Right atrium auricular region (tissue), 2 donors: ENCODE measurements around the gene JMJD8. TPM values are rescaled to one million over a fixed set of nuclear protein-coding genes. Genes with fewer than 3 reads are reported as not detected.

ENCODE experiments used
- DNase-seq: peaks from one replicate; pipeline ENCODE4 v3.0.0-alpha.2; 2019; ENCODE audit warnings: low spot score
- H3K27ac ChIP-seq, 2 donors: fragments of 200-600 bp; sonication (generic); 1 replicate in 1 of 2; 2 replicates in 1 of 2; pipeline ENCODE4 v1.5.1; 2016 to 2019
- H3K27me3 ChIP-seq, 2 donors: fragments of 200-600 bp; sonication (generic); one replicate each; pipeline versions ENCODE4 v1.5.1 to v1.6.0; 2017 to 2019
- H3K36me3 ChIP-seq: fragments of 200-600 bp; sonication (generic); one replicate; pipeline ENCODE4 v1.5.1; 2016
- H3K4me1 ChIP-seq, 2 donors: fragments of 200-600 bp; sonication (generic); one replicate each; pipeline versions ENCODE4 v1.5.1 to v1.6.0; 2017 to 2019
- H3K4me3 ChIP-seq, 2 donors: fragments of 200-600 bp; sonication (generic); 1 replicate in 1 of 2; 2 replicates in 1 of 2; pipeline ENCODE4 v1.5.1; 2017 to 2019; ENCODE audit warnings: mild to moderate bottlenecking in 1 of 2, moderate library complexity in 1 of 2
- H3K9me3 ChIP-seq, 2 donors: fragments of 200-600 bp; sonication (generic); one replicate each; pipeline ENCODE4 v1.5.1; 2019
- CTCF ChIP-seq, 2 donors: fragments of 200-600 bp; sonication (generic); IDR thresholded peaks; one replicate each; pipeline ENCODE4 v1.5.1; 2019; ENCODE audit warnings: antibody characterized with exemption in 2 of 2
- total RNA-seq, 2 donors: library from RNA; depleted of rRNA; stranded (reverse); fragments of >200 nt; gene quantifications; one replicate each; pipeline ENCODE4 v1.1.0, GENCODE V29; 2016

The JMJD8 gene
- total RNA-seq, 2 donors from 2014 or later: 76.4 to 82.1 TPM

DNA sequence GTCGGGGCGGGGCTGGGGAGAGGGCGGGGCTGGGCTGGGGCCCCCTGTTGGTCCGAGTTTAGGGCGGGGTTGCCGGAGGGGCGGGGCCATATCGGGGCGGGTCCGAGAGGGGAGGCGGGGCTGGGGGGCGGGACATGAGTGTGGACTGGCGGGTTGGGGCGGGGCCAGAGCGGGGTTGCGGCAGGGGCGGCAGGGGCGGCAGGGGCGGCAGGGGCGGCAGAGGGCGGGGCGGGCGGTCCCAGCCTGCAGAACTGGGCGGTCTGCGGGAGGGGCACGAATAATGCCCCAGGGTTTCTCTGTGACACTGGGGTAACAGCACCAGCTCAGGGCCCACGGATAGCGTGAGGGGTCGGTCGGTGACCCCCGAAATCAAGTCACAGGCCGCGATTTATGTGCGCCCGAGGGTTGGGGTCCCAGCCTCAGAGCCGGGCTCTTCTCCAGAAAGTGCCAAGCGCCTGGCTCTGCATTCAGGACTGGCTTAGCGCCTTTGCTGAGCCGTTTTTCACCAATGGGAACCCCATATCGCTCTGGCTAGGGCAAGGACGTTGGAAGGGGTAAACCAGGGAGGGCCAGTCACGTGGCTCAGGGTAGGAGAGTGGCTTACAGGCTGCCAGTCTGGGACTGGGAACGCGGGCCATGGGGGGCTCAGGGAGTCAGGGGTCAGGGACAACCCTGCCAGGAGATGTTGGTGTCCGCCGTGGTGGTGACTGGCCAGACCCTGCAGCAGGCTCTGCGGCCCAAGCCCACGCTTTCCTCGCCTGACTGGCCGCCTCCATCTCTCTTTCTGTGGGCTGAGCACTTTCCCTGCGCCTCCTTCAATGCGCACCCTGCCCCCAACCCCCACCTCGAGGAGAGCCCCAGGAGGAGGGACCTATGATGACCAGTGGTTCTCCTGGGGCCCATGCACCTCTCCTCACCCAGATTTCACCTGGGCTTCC, 46.8 kb downstream of the JMJD8 start:
- peaks cover 6% of the 10 kb centered on the region for H3K36me3 ChIP-seq
- H3K27ac ChIP-seq: peak overlapping the region; percentile 99
- peak overlapping the region; percentile 82 to 85 for H3K4me3 ChIP-seq
- peak; percentile 89 for DNase-seq
- H3K4me1 ChIP-seq: peaks cover 0 to 36% of the 10 kb centered on the region in 2 donors
- no peaks in the 10 kb centered on the region for H3K27me3 ChIP-seq
- TF ChIP-seq CTCF (IDR thresholded peaks at IDR 0.05): no peak
- H3K9me3 ChIP-seq: no peaks in the 10 kb centered on the region

GRCh38 chr16:636206-637080, 47.7 kb downstream of the JMJD8 start, which contains the start of gene METTL26:
METTL26 (minus strand) TSS chr16:636305; CDS start chr16:636290, 15 bp downstream.
- Histone ChIP-seq H3K4me1 (peaks cover 0 to 35% of the 10 kb centered on the region in 2 donors), H3K27me3 (no peaks in the 10 kb centered on the region), H3K36me3 (peaks cover 6% of the 10 kb centered on the region), H3K27ac (peak within 1 kb of the TSS; percentile 99), H3K4me3 (peak within 1 kb of the TSS; percentile 82 to 85), H3K9me3 (no peaks in the 10 kb centered on the region)
- DNase-seq: peak; percentile 96
- no peak for TF ChIP-seq CTCF (IDR thresholded peaks at IDR 0.05)

DNA sequence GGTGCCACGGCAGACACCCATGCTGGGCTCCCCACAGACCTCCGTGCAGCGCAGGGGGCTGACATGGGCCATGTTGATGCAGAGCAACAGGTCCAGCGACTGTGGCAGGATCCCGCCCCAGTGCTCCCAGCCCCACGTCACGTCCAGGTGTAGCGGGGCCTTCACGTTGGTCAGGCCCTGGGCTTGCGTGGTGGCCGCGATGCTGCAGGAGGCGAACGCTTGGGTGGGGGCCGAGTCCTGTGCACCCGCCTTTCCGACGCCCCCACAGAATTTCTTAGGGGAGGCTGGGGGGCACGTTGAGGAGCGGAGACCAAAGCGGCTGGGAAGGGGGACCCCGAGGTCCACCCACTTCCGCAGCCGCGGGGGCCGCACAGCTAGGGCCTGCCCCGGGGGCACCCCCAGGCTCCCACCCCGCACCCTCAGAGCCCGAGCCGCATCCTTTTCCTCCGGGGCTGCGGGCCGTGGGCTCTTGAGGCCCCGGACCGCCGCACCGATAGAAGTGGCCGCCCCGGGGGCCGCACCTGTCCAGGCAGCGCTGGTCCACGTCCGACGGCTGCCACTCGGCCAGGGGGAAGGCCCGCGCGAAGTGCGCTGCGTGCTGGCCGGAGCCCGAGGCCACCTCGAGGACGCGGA, 48.4 kb downstream of the JMJD8 start:
- no peaks in the 10 kb centered on the region for H3K27me3 ChIP-seq
- no peak for TF ChIP-seq CTCF (IDR thresholded peaks at IDR 0.05)
- peak overlapping the region; percentile 82 to 85 for H3K4me3 ChIP-seq
- no peak for DNase-seq
- peaks cover 0 to 36% of the 10 kb centered on the region in 2 donors for H3K4me1 ChIP-seq
- H3K27ac ChIP-seq: peak overlapping the region; percentile 99
- H3K36me3 ChIP-seq: peaks cover 6% of the 10 kb centered on the region
- H3K9me3 ChIP-seq: no peaks in the 10 kb centered on the region

DNA sequence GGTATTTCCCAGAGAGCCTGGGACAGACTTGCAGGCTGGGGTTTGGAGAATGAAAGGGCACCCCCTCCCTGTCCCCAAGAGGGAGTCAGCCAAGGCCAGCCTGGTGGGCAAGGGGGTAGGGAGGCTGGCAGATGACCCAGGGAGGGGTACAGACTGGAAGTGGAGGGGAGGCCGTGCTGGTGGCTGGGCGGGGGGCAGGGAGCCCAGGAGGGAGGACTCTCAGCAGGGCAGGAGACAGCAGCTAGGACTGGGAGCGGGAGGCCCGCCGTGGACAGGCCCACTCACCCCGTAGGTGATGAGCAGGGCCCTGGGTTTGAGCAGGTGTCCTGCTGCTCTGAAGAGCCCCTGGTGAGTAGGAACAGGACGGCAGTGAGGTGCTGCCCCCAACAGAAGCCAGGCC, 49.1 kb downstream of the JMJD8 start:
- Histone ChIP-seq H3K27me3 (no peaks in the 10 kb centered on the region), H3K4me1 (peaks cover 0 to 43% of the 10 kb centered on the region in 2 donors), H3K27ac (no peak overlapping the region)

More for the DNA sequence above, 49.1 kb downstream of the JMJD8 start:
- TF ChIP-seq CTCF (IDR thresholded peaks at IDR 0.05): no peak
- Histone ChIP-seq H3K4me3 (peak overlapping the region in 1 of 2 donors; percentile 85), H3K36me3 (peaks cover 6% of the 10 kb centered on the region), H3K9me3 (no peaks in the 10 kb centered on the region)
- no peak for DNase-seq
